Lung (tissue), 12 donors: Measurements from ENCODE around the gene HNRNPUL1. TPM values are rescaled to one million over a fixed set of nuclear protein-coding genes. Genes with fewer than 3 reads are reported as not detected.

ENCODE experiments used
- ATAC-seq: fragments of 200-7000 bp; cut with Tn5 transposase; one replicate; pipeline ENCODE4 v1.9.1; 2020; ENCODE audit warnings: moderate number of reproducible peaks; ENCODE audit not compliant: insufficient read depth, low FRiP score
- DNase-seq, 3 donors: peaks; one replicate each; pipeline ENCODE4 v3.0.0-alpha.2; 2013 to 2017
- H3K27ac ChIP-seq, 2 donors: one replicate each; pipeline ENCODE4 v1.5.1; 2013; ENCODE audit warnings: mild to moderate bottlenecking in 2 of 2, moderate library complexity in 2 of 2, control low read depth in 1 of 2, inconsistent platforms in 1 of 2, low read depth in 1 of 2, low read length in 1 of 2
- H3K27me3 ChIP-seq, 3 donors: one replicate each; pipeline ENCODE4 v1.5.1; 2013; ENCODE audit warnings: low read length in 2 of 3; ENCODE audit not compliant: control insufficient read depth in 3 of 3, insufficient read depth in 3 of 3
- H3K36me3 ChIP-seq, 4 donors: one replicate each; pipeline ENCODE4 v1.5.1; 2013; ENCODE audit warnings: low read length in 4 of 4, mild to moderate bottlenecking in 1 of 4, moderate library complexity in 1 of 4; ENCODE audit not compliant: control insufficient read depth in 4 of 4, insufficient read depth in 4 of 4
- H3K4me1 ChIP-seq, 5 donors: one replicate each; pipeline ENCODE4 v1.5.1; 2013; ENCODE audit warnings: low read length in 5 of 5, mild to moderate bottlenecking in 2 of 5, moderate library complexity in 1 of 5; ENCODE audit not compliant: control insufficient read depth in 5 of 5, insufficient read depth in 5 of 5
- H3K4me3 ChIP-seq: one replicate; pipeline ENCODE4 v1.5.1; 2013; ENCODE audit warnings: mild to moderate bottlenecking, control low read depth, moderate library complexity
- H3K9ac ChIP-seq, 2 donors: one replicate each; pipeline ENCODE4 v1.5.1; 2013; ENCODE audit warnings: low read length in 2 of 2, control low read depth in 1 of 2; ENCODE audit not compliant: insufficient read depth in 1 of 2
- H3K9me3 ChIP-seq, 4 donors: one replicate each; pipeline ENCODE4 v1.5.1; 2013; ENCODE audit warnings: low read length in 3 of 4, mild to moderate bottlenecking in 1 of 4, moderate library complexity in 1 of 4; ENCODE audit not compliant: control insufficient read depth in 4 of 4, insufficient read depth in 3 of 4
- WGBS, 2 donors: extraction: QIAGEN DNeasy Blood & Tissue Kit; methylation state at CpG; one replicate each; pipeline ENCODE4 v1.1.7; 2013; 5-methylcytosine and 5-hydroxymethylcytosine counted together
- polyA plus RNA-seq, 2 donors: library from polyadenylated mRNA; stranded (reverse); fragments of 200-250 nt; gene quantifications; one replicate each; pipeline ENCODE4 v1.2.1, GENCODE V29; 2013
- total RNA-seq, 2 donors: library from RNA; depleted of rRNA in 1 of 2; stranded (reverse); fragments of >200 nt in 1 of 2; gene quantifications; one replicate each; pipeline ENCODE4 v1.2.1, GENCODE V29; 2014 to 2021
- TF ChIP-seq, protein P1 (sequence below): IDR thresholded peaks from 2 replicates; pipeline ENCODE4 v1.5.1; 2012; ENCODE audit warnings: mild to moderate bottlenecking; ENCODE audit errors: control extremely low read depth, extremely low read depth
- donor health status: control.
- donor health status: control.
- donor health status: Bipolar disorder and iron deficiency.
- donor health status: healthy.
- donor health status: DM: yes; HTN: yes; CAD: no.

HNRNPUL1 gene
- total and polyA plus RNA-seq, 4 donors, result 92.2 to 198 (median 144) TPM

DNA sequence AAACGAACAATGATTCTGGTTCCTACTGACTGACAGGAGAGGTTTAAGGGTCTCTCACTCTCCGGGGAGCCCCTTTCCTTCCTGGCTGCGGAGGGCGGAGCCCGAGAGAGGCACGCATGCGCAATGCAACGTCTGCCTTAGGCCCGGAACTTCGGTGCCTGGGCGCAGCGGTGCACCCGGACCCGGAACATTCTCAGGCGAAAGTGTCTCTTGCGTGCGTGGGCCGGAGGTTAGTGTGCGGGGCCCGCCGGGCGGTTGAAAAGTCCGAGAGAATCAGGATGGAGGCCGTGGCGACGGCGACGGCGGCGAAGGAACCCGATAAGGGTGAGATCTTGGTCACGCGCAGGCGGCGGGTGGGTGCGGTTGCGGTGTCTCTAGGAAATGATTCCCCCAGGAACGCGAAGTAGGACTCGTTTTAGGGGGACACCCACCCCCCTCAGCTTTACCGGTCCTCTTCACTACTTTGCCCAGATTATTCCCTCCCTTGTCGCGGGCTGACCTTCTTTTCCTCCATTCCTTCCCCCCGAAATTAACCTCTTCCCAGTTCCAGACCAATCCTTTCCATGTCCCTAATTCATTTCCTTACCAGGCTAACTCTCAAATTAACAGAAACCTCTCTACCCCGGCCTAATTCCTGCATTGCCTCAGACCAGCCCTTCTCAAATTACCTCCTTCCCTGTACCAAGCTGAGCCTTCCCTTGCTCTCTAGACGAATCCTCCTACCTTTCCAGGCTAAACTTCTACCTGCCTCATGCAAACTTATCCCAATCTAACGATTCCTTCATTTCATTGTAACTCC is 46.1 kb downstream of the HNRNPUL1 start, which contains the start of gene CCDC97:
Gene CCDC97 (plus strand): TSS at position 140 of the 799 bp plus-strand sequence. CDS start 139 bp downstream, at position 279.
- Histone ChIP-seq H3K4me1 (peaks cover 4 to 25% (median 9%) of the 10 kb centered on the region in 5 donors), H3K9me3 (no peaks in the 10 kb centered on the region), H3K4me3 (peak within 1 kb of the TSS; percentile 88), H3K27ac (peak within 1 kb of the TSS; percentile 96 to 97), H3K36me3 (peaks cover 13 to 29% (median 26%) of the 10 kb centered on the region in 4 donors), H3K27me3 (no peaks in the 10 kb centered on the region), H3K9ac (peak within 1 kb of the TSS; percentile 71 to 91)
- ATAC-seq (peak; percentile 82), DNase-seq (peak; percentile 91 to 96 (median 95))
- 0% methylated on average over 45 to 47 of the region's 47 CpGs for WGBS, 2 donors
- TF ChIP-seq, protein P1, sequence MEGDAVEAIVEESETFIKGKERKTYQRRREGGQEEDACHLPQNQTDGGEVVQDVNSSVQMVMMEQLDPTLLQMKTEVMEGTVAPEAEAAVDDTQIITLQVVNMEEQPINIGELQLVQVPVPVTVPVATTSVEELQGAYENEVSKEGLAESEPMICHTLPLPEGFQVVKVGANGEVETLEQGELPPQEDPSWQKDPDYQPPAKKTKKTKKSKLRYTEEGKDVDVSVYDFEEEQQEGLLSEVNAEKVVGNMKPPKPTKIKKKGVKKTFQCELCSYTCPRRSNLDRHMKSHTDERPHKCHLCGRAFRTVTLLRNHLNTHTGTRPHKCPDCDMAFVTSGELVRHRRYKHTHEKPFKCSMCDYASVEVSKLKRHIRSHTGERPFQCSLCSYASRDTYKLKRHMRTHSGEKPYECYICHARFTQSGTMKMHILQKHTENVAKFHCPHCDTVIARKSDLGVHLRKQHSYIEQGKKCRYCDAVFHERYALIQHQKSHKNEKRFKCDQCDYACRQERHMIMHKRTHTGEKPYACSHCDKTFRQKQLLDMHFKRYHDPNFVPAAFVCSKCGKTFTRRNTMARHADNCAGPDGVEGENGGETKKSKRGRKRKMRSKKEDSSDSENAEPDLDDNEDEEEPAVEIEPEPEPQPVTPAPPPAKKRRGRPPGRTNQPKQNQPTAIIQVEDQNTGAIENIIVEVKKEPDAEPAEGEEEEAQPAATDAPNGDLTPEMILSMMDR, result no peak

GRCh38 chr19:41311072-41311471 is 46.9 kb downstream of the HNRNPUL1 start:
- peaks cover 4 to 25% (median 9%) of the 10 kb centered on the region in 5 donors for H3K4me1 ChIP-seq
- no peak for ATAC-seq
- 59 to 71% methylated on average over 5 of the region's 5 CpGs for WGBS, 2 donors

GRCh38 chr19:41311613-41312012 is 47.4 kb downstream of the HNRNPUL1 start:
- no peak for ATAC-seq
- Histone ChIP-seq H3K27ac (no peak overlapping the region), H3K9me3 (no peaks in the 10 kb centered on the region), H3K27me3 (no peaks in the 10 kb centered on the region), H3K4me3 (no peak overlapping the region), H3K9ac (no peak overlapping the region), H3K4me1 (peaks cover 4 to 25% (median 9%) of the 10 kb centered on the region in 5 donors), H3K36me3 (peaks cover 2 to 27% (median 19%) of the 10 kb centered on the region in 4 donors)
- DNase-seq, result no peak
- TF ChIP-seq, protein P1, result no peak
- WGBS, 2 donors, result 89 to 90% methylated on average over 8 of the region's 8 CpGs

More at GRCh38 chr19:41311072-41311471, 46.9 kb downstream of the HNRNPUL1 start:
- Histone ChIP-seq H3K9me3 (no peaks in the 10 kb centered on the region), H3K27ac (no peak overlapping the region), H3K27me3 (no peaks in the 10 kb centered on the region), H3K4me3 (no peak overlapping the region), H3K9ac (peak overlapping the region in 1 of 2 donors; percentile 91), H3K36me3 (peaks cover 6 to 28% (median 20%) of the 10 kb centered on the region in 4 donors)
- TF ChIP-seq, protein P1, result no peak
- DNase-seq, result no peak
